GM19023 (cell line): ENCODE data around the gene POSTN.
"Not testable (repeated sequence)": the region's sequence is repeated elsewhere in the genome, so short reads cannot be mapped to it uniquely, and the experiment has no call there.

Experiments used
- ATAC-seq: cut with Tn5 transposase; IDR thresholded peaks from one replicate; pipeline ENCODE4 v1.9.1; 2021; ENCODE audit warnings: mild to moderate bottlenecking, moderate library complexity; ENCODE audit not compliant: unreplicated experiment

Gene POSTN

DNA sequence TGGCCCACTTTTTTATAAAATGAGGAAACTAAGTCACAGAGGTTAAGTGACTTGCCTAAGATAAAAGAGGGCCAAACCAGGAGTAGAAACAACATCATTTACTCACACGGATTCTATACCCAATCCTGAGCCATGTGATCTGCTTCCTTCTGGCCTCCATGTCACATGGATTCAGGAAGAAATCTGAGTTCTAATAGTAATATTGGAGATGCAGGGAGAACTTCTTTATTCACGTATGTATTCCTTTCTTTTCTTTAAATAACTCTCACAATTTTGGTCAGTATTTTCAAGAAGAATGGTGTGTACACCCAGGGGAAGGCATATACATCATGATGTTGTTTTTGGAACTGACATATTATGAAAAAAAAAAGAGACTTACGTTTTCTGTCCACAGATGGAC is 1.8 kb downstream of the POSTN start:
- ATAC-seq, result no peak

DNA sequence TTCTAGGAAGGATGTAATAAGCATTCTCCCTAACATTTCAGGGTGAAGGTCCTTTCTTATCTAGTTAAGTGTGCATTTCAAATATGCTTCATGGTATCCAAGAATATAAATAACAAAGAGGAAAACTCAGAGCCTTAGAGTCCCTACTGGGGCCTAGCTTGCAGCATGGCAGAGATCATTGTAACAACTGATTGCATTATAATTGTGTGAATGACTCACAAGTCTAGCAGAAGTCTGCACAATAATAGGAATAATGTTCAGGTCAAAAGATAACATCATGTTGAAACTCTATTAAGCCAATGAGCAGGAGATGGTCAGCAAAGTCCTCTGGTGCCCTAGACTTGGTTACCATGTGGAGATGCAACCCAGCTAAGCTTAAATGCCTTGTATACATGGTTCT is 3.4 kb downstream of the POSTN start:
- no peak for ATAC-seq

DNA sequence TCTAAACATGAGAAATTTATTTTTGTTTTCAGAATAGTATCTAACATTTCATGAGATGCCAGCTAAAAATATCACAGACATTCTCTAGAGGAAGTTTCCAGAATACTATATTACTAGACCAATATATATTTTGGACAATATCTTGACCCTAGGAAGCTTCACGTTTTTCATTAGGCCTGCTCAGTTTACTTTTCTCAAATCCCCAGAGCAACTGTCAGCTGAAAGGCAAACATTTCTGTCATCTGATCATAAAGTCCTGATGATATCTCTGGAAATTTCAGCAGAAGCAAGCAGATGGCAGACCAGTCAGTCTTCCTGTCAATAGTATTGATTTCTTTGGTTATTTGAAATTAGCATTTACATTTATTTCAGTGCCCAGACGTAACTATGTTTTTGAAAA is 4.0 kb downstream of the POSTN start:
- no peak for ATAC-seq

GRCh38 chr13:37589381-37589780 is 9.2 kb downstream of the POSTN start:
- not testable (repeated sequence) for ATAC-seq

GRCh38 chr13:37587236-37587635 is 11.3 kb downstream of the POSTN start:
- no peak for ATAC-seq

DNA sequence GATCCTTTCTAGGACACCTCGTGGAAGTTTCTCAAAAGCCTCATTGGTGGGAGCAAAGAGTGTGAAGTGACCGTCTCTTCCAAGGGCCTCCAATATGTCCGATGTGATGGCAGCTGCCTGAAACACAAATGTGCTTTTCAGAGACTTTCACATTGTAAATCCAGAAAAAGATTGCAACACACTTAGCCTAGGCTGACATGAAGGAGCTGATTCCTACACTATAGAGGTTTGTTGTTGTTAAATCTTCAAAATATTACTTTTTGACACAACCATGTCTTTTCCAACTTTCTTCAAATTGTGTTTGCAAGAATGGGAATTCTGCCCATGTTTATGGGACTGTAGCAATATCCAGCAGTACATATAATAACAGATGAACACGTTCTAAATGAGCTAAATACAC is 12.4 kb downstream of the POSTN start:
- ATAC-seq, result no peak

DNA sequence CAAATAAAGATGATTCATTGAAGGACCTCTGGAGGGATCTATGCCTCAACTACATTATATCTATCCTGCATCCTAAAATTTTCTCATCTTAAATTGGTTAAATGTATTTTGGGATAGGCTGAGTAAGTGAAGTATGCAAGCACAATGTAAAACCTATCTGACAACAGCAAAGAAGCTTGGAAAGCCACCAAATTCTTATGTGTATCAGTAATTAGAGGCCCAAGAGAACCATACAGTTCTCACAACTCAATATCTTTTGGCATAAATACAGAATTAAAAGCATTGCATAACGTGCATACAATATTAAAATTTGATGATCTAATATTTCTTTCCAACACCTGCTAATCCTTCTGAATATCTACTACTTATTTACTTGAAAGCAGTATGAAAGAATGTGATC is 13.0 kb downstream of the POSTN start:
- no peak for ATAC-seq

DNA sequence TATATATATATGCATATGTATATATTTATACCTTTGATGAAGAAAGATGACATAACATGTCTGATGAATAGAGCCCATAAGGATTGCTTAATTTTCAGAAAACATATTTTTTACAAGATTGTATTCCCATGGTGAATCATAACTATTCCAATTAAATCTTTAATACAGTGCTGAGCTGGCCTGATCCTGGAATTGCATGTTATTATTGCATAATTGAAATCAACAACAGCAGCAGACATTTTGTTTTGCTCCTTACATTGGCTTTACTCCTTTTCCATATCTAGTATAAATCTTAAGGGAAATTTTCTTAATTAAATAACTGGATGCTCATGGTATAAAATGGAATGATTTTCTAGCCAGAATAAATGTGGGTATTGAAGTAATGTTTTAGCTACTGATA is 22.0 kb downstream of the POSTN start:
- ATAC-seq, result no peak

DNA sequence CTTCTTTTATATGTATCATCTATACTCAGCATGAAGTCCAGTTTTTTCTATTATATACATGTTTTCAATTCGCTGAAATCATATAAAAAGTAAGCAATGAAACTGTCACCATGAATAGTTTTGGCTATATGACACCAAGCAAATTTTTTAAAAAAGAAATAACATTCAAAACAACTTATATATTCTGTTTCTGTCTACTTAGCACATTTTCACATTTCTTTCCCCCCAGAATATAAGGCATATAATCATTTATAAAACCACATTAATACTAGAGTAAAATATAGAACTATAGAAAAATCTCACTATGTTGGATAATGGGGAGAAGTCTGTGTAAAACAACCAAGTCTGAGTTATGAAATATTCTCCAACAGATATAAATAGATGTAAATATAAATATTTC is 33.1 kb downstream of the POSTN start:
- no peak for ATAC-seq

GRCh38 chr13:37561031-37561430 is 37.5 kb downstream of the POSTN start:
- no peak for ATAC-seq

DNA sequence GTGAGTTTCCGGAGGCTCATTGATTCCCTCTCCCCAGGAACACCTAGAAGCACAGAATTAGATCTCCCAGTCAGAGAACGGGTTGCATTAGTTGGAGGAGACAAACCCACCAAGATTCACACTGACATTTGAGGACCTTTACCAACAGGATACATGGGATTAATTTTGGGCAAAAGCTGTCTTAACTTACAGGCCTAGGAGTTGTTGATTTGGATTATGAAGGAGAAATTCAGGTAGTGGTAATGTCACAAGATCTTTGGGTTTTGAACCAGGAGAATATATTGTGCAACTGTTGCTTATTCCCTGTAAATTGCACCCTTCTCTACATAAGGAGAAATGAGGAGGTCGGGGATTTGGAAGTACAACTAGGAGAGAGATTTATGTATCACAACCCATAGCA is 38.0 kb downstream of the POSTN start:
- ATAC-seq, result no peak

DNA sequence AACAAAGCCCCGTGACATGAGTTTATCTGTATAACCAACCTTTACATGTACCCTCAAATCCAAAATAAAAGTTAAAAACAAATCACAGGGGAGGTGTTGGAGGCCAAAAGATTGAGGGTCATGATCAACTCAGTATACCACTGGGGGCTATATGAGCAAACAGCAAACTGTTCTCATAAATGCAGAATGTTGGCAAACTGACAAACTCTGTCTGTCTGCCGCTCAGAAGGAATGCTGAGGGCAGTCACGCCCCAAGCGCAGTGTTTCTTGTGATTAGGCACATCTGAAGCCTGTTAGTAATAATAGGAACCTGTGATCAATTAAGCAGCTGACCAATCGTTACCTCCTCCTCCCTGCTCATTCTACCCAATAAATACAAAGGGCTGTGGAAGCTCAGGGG is 39.8 kb downstream of the POSTN start:
- not testable (repeated sequence) for ATAC-seq

- no peak for ATAC-seq
These were observed 52.5 kb downstream of the POSTN start for GRCh38 chr13:37546087-37546486.

DNA sequence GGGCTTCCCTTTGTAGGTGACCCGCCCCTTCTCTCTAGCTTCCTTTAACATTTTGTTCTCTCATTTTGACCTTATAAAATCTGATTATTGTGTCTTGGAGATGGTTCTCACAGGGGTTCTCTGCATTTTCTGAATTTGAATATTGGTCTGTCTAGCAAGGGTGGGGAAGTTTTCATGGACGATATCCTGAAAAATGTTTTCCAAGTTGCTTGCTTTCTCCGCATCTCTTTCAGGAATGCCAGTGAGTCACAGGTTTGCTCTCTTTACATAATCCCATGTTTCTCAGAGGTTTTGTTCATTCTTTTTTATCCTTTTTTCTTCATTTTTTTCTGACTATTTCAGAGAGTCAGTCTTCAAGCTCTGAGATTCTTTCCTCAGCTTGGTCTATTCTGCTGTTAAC is 53.6 kb downstream of the POSTN start:
- no peak for ATAC-seq

- no peak for ATAC-seq
These were observed 58.5 kb downstream of the POSTN start for GRCh38 chr13:37539976-37540605.

- no peak for ATAC-seq
These were observed 59.4 kb downstream of the POSTN start for GRCh38 chr13:37539170-37539569.

GRCh38 chr13:37535501-37535900 is 63.1 kb downstream of the POSTN start:
- no peak for ATAC-seq

DNA sequence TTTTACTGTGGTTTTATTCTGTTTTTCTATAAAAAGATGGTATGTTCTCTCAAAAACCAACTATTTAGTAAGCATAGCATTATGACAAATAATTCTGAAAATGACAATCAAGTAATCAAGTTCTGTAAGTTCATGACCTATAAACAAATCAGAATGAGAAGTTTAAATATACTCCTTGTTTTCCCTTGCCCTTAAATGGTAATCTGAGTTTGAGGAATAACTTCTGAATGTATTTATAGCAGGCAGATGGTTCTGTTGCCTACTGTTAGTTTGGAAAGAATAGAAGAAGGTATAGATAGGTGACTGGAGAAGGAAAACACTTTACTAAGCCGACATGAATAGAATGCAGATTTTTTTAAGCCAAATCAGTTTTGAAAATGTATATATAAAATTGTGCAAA is 63.9 kb downstream of the POSTN start:
- no peak for ATAC-seq

GRCh38 chr13:37534181-37534580 is 64.4 kb downstream of the POSTN start:
- ATAC-seq, result no peak

GRCh38 chr13:37531049-37531448 is 67.5 kb downstream of the POSTN start:
- no peak for ATAC-seq

DNA sequence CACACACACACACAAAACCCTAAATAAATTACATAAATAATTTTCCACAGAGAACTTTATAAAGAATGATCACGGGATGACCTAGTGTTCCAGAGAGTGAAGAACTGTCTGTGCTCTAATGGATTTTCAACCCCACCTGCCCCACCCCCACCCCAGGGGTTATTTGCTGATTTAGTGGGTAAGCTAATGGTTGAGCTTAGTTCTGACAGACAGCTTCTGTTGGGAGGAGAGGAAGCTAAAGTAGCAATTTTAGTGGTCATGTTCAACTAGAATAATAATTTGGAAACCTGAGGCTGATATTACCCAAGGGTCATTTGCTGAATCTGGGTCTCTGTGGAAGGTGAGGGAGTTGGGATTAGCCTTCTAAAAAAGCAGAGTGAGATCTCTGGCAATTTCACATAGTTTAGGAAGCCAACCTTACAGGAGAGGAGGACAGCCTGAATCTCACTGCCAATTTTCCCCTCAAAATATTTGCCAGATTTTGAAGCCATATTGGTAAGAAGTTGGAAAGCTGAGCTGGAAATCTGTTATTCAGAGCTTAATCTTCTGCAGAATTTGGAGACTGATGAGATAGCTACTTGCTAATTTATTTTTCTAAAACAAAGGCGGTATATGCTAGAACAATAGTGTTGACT is 68.7 kb downstream of the POSTN start:
- no peak for ATAC-seq

DNA sequence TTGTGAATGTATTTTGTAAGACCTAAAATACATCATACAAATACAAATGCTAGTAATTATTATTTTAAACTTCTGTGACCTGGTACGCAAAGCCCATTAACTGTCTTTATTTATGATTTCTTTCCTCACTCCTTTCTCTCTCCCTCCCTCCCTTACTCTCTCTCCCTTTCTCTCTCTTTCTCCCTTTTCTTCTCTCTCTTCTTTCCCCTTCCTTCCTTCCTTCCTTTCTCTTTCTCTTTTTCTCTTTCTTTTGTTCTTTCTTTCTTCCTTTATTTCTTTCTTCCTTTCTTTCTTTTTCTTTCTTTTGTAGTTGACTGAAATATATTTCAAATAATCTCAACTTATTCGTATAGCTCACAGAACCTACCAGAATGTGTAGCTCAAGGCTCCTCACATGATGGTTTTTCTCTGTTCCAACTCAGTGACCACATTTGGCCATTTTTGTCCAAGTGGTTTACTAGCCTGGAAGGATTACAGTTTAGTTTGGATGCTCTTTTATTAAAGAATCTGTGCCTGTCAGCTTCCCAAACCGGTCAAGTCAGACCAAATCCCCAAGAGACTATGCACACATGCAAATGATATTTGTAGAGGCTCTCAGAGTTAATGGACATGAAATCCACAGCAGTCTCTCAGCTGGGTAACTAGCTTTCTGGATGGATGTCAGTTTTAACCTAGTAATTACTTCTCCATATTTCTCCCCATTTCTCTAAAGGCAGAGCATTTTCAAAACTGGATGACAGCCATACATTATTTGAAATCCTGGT is 71.7 kb downstream of the POSTN start:
- ATAC-seq, result no peak
